HepG2 (cell line): Measurements from ENCODE around the gene CRIP1. TPM values are rescaled to one million over a fixed set of nuclear protein-coding genes. Genes with fewer than 3 reads are reported as not detected.
A peak's percentile ranks its signal among the peaks of the same experiment; 100 is the strongest.

Experiments used
- ATAC-seq: fragments of 200-7000 bp; cut with Tn5 transposase; 3 replicates; pipeline ENCODE4 v1.9.1; 2020; ENCODE audit warnings: mild to moderate bottlenecking, moderate library complexity
- BruUV-seq: library from RNA; stranded (reverse); fragments of 400-500 nt; replicated peaks from 2 replicates; lab custom pipeline; 2021; lab: Mats Ljungman, UMichigan
- CTCF ChIA-PET: fragments of 300-600 bp; formaldehyde crosslinking; extraction: SDS; loops from one replicate; lab custom pipeline; 2021; ENCODE audit warnings: low total read pairs, inconsistent platforms, low intra/inter-chr PET ratio; lab: Yijun Ruan, JAX
- POLR2A ChIA-PET: fragments of 350-600 bp; sonication (Branson Sonifier 250); formaldehyde crosslinking; loops from one replicate; lab custom pipeline; 2020; ENCODE audit warnings: antibody characterized with exemption, inconsistent platforms; lab: Yijun Ruan, JAX
- DNase-seq: peaks from one replicate; pipeline ENCODE4 v3.0.0-alpha.2; 2015; ENCODE audit warnings: low spot score
- FAIRE-seq: peaks from 3 replicates; lab custom pipeline; 2011; peaks lifted over from hg19 to GRCh38; lab: Jason Lieb, UNC
- H2AFZ ChIP-seq: one replicate; pipeline ENCODE4 v1.6.1; 2011; ENCODE audit warnings: low read length, inconsistent platforms
- H3K27ac ChIP-seq: fragments of 300-600 bp; 3 replicates; pipeline ENCODE4 v1.8.0; 2011; ENCODE audit warnings: mixed run types, mild to moderate bottlenecking, mixed read lengths, low read length, inconsistent platforms; ENCODE audit not compliant: insufficient read depth; ENCODE audit errors: extremely low read length
- H3K27me3 ChIP-seq, 2 experiments: fragments of 200-600 bp in 1 of 2; 2 replicates in 1 of 2; 3 replicates in 1 of 2; pipeline versions ENCODE4 v1.6.0 to v1.8.0; 2011; ENCODE audit warnings: low read length in 2 of 2, mild to moderate bottlenecking in 2 of 2, moderate library complexity in 2 of 2, inconsistent platforms in 1 of 2; ENCODE audit not compliant: insufficient read depth in 2 of 2, control insufficient read depth in 1 of 2
- H3K36me3 ChIP-seq, 2 experiments: fragments of 200-600 bp in 1 of 2; replicated peaks in 1 of 2; 2 replicates in 1 of 2; 3 replicates in 1 of 2; pipeline versions ENCODE4 v1.5.1 to v1.8.0; 2011; ENCODE audit warnings: low read length in 2 of 2, inconsistent platforms in 1 of 2; ENCODE audit not compliant: insufficient read depth in 2 of 2, control insufficient read depth in 1 of 2
- H3K4me1 ChIP-seq: 2 replicates; pipeline ENCODE4 v1.5.1; 2012; ENCODE audit warnings: low read length, inconsistent platforms; ENCODE audit not compliant: insufficient read depth
- H3K4me2 ChIP-seq: 2 replicates; pipeline ENCODE4 v1.6.0; 2011; ENCODE audit warnings: low read depth, low read length, inconsistent platforms
- H3K4me3 ChIP-seq, 3 experiments: fragments of 200-600 bp in 1 of 3; sonication (generic), shearing (Covaris generic) in 1 of 3; replicated peaks in 1 of 3; 2 replicates each; pipeline ENCODE4 v1.5.1; 2011 to 2016; ENCODE audit warnings: low read length in 3 of 3, inconsistent platforms in 2 of 3, low read depth in 2 of 3, mild to moderate bottlenecking in 2 of 3, control low read depth in 1 of 3, mixed read lengths in 1 of 3; ENCODE audit not compliant: insufficient read depth in 1 of 3
- H3K79me2 ChIP-seq: one replicate; pipeline ENCODE4 v1.6.1; 2011; ENCODE audit warnings: low read length, inconsistent platforms; ENCODE audit not compliant: insufficient read depth
- H3K9ac ChIP-seq: 2 replicates; pipeline ENCODE4 v1.6.0; 2011; ENCODE audit warnings: mild to moderate bottlenecking, low read depth, low read length, inconsistent platforms; ENCODE audit not compliant: insufficient read depth
- H3K9me3 ChIP-seq: 2 replicates; pipeline ENCODE4 v1.5.1; 2012; ENCODE audit warnings: mild to moderate bottlenecking, low read length
- H4K20me1 ChIP-seq: 2 replicates; pipeline ENCODE4 v1.6.0; 2011; ENCODE audit warnings: inconsistent platforms, mild to moderate bottlenecking, low read length, moderate library complexity; ENCODE audit not compliant: insufficient read depth
- AGO2 ChIP-seq: fragments of 200-400 bp; formaldehyde crosslinking; optimal IDR thresholded peaks from 2 replicates; pipeline ENCODE3; 2017; ENCODE audit warnings: mild to moderate bottlenecking, low read depth, low read length, moderate library complexity
- DPF2 ChIP-seq: sonication (generic); formaldehyde crosslinking; IDR thresholded peaks from 2 replicates; pipeline ENCODE4 v1.4.0; 2020; ENCODE audit warnings: mild to moderate bottlenecking, low read depth, missing genetic modification reagents, borderline replicate concordance
- DR1 ChIP-seq: sonication (generic); formaldehyde crosslinking; IDR thresholded peaks from 2 replicates; pipeline ENCODE4 v1.8.0; 2021; ENCODE audit warnings: mild to moderate bottlenecking, missing genetic modification reagents, inconsistent platforms
- HOXA7 ChIP-seq: sonication (generic); formaldehyde crosslinking; IDR thresholded peaks from 2 replicates; pipeline ENCODE4 v1.8.1; 2022; ENCODE audit warnings: mild to moderate bottlenecking, missing genetic modification reagents, moderate library complexity
- JUN ChIP-seq: sonication (generic); formaldehyde crosslinking; IDR thresholded peaks from 2 replicates; pipeline ENCODE4 v1.4.0; 2020; ENCODE audit warnings: mild to moderate bottlenecking, missing genetic modification reagents
- KLF13 ChIP-seq: sonication (generic); formaldehyde crosslinking; IDR thresholded peaks from 2 replicates; pipeline ENCODE4 v1.4.0; 2020; ENCODE audit warnings: mild to moderate bottlenecking, missing genetic modification reagents
- LCORL ChIP-seq, 2 experiments: fragments of 450-650 bp in 1 of 2; sonication (generic) in 1 of 2; formaldehyde crosslinking in 1 of 2; IDR thresholded peaks; 2 replicates each; pipeline versions ENCODE4 v1.5.0 to v1.6.1; 2017 to 2020; ENCODE audit warnings: antibody characterized with exemption in 1 of 2, missing genetic modification reagents in 1 of 2
- MAF1 ChIP-seq: sonication (generic); formaldehyde crosslinking; IDR thresholded peaks from 2 replicates; pipeline ENCODE4 v1.5.0; 2020; ENCODE audit warnings: missing genetic modification reagents, borderline replicate concordance
- NFE2L1 ChIP-seq: sonication (generic); formaldehyde crosslinking; IDR thresholded peaks from 2 replicates; pipeline ENCODE4 v1.4.0; 2020; ENCODE audit warnings: missing genetic modification reagents, mild to moderate bottlenecking, borderline replicate concordance
- RBM22 ChIP-seq: fragments of 200-400 bp; formaldehyde crosslinking; optimal IDR thresholded peaks from 2 replicates; pipeline ENCODE3; 2017; ENCODE audit warnings: mild to moderate bottlenecking, low read length, moderate library complexity
- RXRA ChIP-seq: sonication (generic); formaldehyde crosslinking; IDR thresholded peaks from 2 replicates; pipeline ENCODE4 v1.5.1; 2020; ENCODE audit warnings: missing genetic modification reagents
- ZFP37 ChIP-seq: sonication (generic); formaldehyde crosslinking; IDR thresholded peaks from 2 replicates; pipeline ENCODE4 v1.4.0; 2020; ENCODE audit warnings: missing genetic modification reagents, borderline replicate concordance
- ZNF274 ChIP-seq: sonication (generic); formaldehyde crosslinking; IDR thresholded peaks from 2 replicates; pipeline ENCODE4 v1.5.1; 2020; ENCODE audit warnings: mild to moderate bottlenecking, missing genetic modification reagents
- ZNF343 ChIP-seq: sonication (generic); formaldehyde crosslinking; IDR thresholded peaks from 2 replicates; pipeline ENCODE4 v1.4.0; 2020; ENCODE audit warnings: mild to moderate bottlenecking, missing genetic modification reagents
- ZNF720 ChIP-seq: sonication (generic); formaldehyde crosslinking; IDR thresholded peaks from 2 replicates; pipeline ENCODE4 v1.4.0; 2020; ENCODE audit warnings: missing genetic modification reagents
- ZNF747 ChIP-seq: sonication (generic); formaldehyde crosslinking; IDR thresholded peaks from 2 replicates; pipeline ENCODE4 v1.8.1; 2023; ENCODE audit warnings: missing genetic modification reagents, mild to moderate bottlenecking, borderline replicate concordance
- WGBS: methylation state at CpG from one replicate; pipeline ENCODE4 v1.1.6; 2017; ENCODE audit warnings: low lambda C conversion rate; 5-methylcytosine and 5-hydroxymethylcytosine counted together
- in situ Hi-C: cut with HindIII; loops from 2 replicates; pipeline ENCODE4 v1.10.0; 2017; ENCODE audit warnings: low pct_unique_long_range_greater_than_20kb; ENCODE audit not compliant: extremely low pct_ligation_motif_present
- intact Hi-C: fragments of 100-400 bp; cut with micrococcal nuclease; formaldehyde crosslinking; loops from one replicate; pipeline ENCODE4 v1.10.0; 2022; ENCODE audit not compliant: unreplicated experiment
- polyA plus RNA-seq, 8 experiments: library from polyadenylated mRNA; depleted of rRNA in 3 of 8; stranded (reverse) in 7 of 8; unstranded in 1 of 8; fragments of >200 nt; fragmentation: Illumina TruSeq in 4 of 8; extraction: Trizol in 4 of 8; gene quantifications; 2 replicates each; pipeline versions ENCODE4 v1.2.1 to v1.2.3, GENCODE V29; 2011 to 2016; ENCODE audit warnings: low read depth in 4 of 8, missing spikeins in 1 of 8, mixed read lengths in 1 of 8; ENCODE audit not compliant: insufficient read depth in 1 of 8
- total RNA-seq, 5 experiments: library from RNA; depleted of rRNA; stranded (reverse); fragments of >200 nt; fragmentation: Illumina TruSeq; extraction: Trizol; gene quantifications; 2 replicates each; pipeline ENCODE4 v1.2.3, GENCODE V29; 2016; ENCODE audit warnings: low read depth in 1 of 5
- TF ChIP-seq, protein P1 (sequence below): sonication (generic); formaldehyde crosslinking; IDR thresholded peaks from 2 replicates; pipeline ENCODE4 v1.4.0; 2020; ENCODE audit warnings: missing genetic modification reagents, borderline replicate concordance

The CRIP1 gene
- total and polyA plus RNA-seq, 2 of the 13 experiments (the other 11 are each of a cell fraction or from before 2014, with no cell fraction given): 53.9 to 59.5 TPM

DNA sequence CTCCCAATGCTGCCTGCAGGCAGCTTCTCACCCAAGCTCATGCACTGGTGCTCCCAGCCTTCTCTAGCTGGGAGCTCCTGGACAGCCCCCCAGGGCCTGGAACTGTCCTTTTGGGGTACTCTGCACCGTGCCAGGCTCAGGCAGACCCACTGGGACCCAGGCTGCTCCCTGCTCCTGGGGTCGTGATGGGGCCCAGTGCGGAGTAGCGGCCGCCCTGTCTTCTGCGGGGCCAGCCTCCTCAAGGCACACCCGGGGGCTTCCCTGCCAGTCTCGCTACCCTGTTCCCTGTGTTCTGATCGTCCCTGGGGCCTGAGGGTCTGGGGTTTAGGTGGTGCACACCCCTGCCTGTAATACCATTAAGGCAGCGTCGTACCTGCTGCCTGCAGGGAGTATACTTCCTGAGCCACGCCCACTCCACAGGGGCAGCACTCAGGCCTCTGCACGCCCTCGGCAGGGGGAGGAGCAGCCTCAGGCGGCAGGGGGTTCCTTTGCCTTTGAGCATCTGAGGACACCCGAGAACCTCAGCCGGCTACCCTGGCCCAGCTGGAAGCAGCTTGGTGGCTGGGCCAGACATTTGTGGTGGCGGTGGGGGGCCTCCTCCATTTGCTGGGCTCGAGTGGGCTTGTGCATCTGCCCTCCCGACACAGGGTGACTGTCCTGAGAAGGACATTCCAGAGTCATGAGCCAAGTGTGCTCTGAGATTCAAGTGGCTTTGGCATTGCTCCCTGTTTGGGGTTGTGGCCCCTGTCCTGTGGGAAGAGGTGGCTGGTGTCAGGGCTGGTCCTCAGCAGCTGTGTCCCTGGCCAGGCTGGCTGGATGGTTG is 21.3 kb upstream of the CRIP1 start:
- no peak overlapping the region for H3K9ac ChIP-seq
- no peak overlapping the region for H3K4me3 ChIP-seq
- no peaks in the 10 kb centered on the region for H3K79me2 ChIP-seq
- DNase-seq (no peak), FAIRE-seq (no peak), ATAC-seq (no peak)
- H2AFZ ChIP-seq: no peak overlapping the region
- no peaks in the 10 kb centered on the region for H3K4me1 ChIP-seq
- H3K27me3 ChIP-seq: no peaks in the 10 kb centered on the region
- CTCF ChIA-PET: no interaction called here
- no peak overlapping the region for H3K4me2 ChIP-seq
- 80% methylated on average over 1 of the region's 20 CpGs for WGBS
- no peaks in the 10 kb centered on the region for H4K20me1 ChIP-seq
- H3K9me3 ChIP-seq: no peaks in the 10 kb centered on the region
- intact Hi-C loops: no loop called here
- POLR2A ChIA-PET: no interaction called here
- TF ChIP-seq ZNF274 (CRISPR knock-in tag) (no peak), JUN (CRISPR knock-in tag) (no peak), ZNF747 (CRISPR knock-in tag) (no peak), NFE2L1 (CRISPR knock-in tag) (no peak), RBM22 (peak; percentile 46), DPF2 (CRISPR knock-in tag) (no peak), AGO2 (peak; percentile 66), LCORL (IDR thresholded peaks at IDR 0.05) (no peak), LCORL (CRISPR knock-in tag; IDR thresholded peaks at IDR 0.05) (no peak), RXRA (no peak), ZFP37 (CRISPR knock-in tag) (no peak), ZNF720 (no peak), ZNF343 (CRISPR knock-in tag) (no peak), DR1 (CRISPR knock-in tag) (no peak), MAF1 (no peak), HOXA7 (CRISPR knock-in tag) (no peak), KLF13 (CRISPR knock-in tag) (no peak)
- TF ChIP-seq, protein P1, sequence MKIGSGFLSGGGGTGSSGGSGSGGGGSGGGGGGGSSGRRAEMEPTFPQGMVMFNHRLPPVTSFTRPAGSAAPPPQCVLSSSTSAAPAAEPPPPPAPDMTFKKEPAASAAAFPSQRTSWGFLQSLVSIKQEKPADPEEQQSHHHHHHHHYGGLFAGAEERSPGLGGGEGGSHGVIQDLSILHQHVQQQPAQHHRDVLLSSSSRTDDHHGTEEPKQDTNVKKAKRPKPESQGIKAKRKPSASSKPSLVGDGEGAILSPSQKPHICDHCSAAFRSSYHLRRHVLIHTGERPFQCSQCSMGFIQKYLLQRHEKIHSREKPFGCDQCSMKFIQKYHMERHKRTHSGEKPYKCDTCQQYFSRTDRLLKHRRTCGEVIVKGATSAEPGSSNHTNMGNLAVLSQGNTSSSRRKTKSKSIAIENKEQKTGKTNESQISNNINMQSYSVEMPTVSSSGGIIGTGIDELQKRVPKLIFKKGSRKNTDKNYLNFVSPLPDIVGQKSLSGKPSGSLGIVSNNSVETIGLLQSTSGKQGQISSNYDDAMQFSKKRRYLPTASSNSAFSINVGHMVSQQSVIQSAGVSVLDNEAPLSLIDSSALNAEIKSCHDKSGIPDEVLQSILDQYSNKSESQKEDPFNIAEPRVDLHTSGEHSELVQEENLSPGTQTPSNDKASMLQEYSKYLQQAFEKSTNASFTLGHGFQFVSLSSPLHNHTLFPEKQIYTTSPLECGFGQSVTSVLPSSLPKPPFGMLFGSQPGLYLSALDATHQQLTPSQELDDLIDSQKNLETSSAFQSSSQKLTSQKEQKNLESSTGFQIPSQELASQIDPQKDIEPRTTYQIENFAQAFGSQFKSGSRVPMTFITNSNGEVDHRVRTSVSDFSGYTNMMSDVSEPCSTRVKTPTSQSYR: no peak
- in situ Hi-C loops: no loop called here
- no TSS peak for BruUV-seq
- H3K27ac ChIP-seq: no peak overlapping the region
- H3K36me3 ChIP-seq: peaks cover 18 to 39% of the 10 kb centered on the region in 2 experiments; a peak in 4 of 5 replicates
